GM12873 (cell line): ENCODE data around the gene IRAK2.

ENCODE experiments used
- TF ChIP-seq, protein P1 (sequence below): IDR thresholded peaks from 2 replicates; pipeline ENCODE4 v1.5.1; 2012; ENCODE audit warnings: low read depth, mild to moderate bottlenecking, moderate library complexity, low read length, control low read depth; ENCODE audit not compliant: insufficient read depth; ENCODE audit errors: missing control alignments

IRAK2 gene

DNA sequence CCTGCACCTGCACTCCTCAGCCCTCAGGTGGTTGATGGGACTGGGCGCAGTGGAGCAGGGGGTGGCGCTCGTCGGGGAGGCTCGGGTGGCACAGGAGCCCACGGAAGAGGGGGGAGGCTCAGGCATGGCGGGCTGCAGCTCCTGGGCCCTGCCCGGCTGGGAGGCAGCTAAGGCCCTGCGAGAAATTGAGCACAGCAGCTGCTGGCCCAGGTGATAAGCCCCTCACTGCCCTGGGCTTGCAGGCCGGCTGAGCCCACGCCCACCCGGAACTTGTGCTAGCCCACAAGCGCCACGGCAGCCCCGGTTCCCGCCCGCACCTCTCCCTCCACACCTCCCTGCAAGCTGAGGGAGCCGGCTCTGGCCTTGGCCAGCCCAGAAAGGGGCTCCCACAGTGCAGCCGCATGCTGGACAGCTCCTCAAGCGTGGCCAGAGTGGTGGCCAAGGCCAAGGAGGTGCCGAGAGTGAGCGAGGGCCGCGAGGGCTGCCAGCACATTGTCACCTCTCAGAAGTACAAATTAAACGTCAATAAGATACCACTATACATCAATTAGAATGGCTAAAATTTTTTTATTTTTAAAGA lies 28.2 kb upstream of the IRAK2 start:
- TF ChIP-seq, protein P1, sequence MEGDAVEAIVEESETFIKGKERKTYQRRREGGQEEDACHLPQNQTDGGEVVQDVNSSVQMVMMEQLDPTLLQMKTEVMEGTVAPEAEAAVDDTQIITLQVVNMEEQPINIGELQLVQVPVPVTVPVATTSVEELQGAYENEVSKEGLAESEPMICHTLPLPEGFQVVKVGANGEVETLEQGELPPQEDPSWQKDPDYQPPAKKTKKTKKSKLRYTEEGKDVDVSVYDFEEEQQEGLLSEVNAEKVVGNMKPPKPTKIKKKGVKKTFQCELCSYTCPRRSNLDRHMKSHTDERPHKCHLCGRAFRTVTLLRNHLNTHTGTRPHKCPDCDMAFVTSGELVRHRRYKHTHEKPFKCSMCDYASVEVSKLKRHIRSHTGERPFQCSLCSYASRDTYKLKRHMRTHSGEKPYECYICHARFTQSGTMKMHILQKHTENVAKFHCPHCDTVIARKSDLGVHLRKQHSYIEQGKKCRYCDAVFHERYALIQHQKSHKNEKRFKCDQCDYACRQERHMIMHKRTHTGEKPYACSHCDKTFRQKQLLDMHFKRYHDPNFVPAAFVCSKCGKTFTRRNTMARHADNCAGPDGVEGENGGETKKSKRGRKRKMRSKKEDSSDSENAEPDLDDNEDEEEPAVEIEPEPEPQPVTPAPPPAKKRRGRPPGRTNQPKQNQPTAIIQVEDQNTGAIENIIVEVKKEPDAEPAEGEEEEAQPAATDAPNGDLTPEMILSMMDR: no peak

- TF ChIP-seq, protein P1: no peak
These were observed 27.5 kb upstream of the IRAK2 start for GRCh38 chr3:10137178-10137577.

DNA sequence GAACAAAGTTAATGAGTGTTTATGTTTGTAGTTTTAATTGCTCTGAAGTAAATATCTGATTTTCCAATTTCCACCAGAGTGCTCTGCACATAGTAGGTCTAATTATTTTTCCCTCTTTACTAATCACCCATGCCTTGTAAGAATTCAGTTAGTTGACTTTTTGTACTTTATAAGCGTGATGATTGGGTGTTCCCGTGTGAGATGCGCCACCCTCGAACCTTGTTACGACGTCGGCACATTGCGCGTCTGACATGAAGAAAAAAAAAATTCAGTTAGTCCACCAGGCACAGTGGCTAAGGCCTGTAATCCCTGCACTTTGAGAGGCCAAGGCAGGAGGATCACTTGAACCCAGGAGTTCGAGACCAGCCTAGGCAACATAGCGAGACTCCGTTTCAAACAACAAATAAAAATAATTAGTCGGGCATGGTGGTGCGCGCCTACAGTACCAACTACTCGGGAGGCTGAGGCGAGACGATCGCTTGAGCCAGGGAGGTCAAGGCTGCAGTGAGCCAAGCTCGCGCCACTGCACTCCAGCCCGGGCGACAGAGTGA lies 23.6 kb upstream of the IRAK2 start:
- TF ChIP-seq, protein P1: no peak

DNA sequence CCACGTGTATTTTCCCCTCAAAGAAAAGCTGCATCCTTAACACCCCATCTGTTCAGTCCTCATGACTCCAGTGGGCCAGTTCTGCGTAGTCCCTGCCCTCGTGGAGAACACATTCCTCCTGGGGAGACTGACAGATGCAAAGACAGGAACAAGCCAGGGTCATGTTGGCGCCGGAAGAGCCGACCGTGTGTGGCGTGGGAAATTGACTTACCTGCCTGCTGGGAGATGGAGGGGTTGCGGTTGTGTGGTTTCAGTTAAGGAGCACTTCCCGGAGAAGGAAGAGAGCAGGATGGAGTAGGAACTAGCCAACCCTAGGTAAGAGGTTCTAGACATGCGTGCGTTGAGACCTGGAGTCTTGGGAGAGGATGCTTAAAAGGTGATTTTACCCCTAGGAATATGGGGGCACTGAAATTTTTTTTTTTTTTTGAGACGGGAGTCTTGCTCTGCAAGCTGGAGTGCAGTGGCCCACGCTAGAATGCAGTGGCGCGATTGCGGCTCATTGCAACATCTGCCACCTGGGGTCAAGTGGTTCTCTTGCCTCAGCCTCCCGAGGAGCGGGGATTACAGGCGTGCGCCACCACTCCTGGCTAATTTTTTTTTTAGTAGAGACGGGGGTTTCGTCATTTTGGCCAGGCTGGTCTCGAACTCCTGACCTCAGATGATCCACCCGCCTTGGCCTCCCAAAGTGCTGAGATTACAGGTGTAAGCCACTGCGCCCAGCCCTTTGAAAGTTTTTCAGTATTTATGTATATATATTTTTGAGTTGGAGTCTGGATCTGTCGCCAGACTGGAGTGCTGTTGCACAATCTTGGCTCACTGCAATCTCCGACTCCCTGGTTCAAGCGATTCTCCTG lies 21.8 kb upstream of the IRAK2 start:
- TF ChIP-seq, protein P1: no peak

DNA sequence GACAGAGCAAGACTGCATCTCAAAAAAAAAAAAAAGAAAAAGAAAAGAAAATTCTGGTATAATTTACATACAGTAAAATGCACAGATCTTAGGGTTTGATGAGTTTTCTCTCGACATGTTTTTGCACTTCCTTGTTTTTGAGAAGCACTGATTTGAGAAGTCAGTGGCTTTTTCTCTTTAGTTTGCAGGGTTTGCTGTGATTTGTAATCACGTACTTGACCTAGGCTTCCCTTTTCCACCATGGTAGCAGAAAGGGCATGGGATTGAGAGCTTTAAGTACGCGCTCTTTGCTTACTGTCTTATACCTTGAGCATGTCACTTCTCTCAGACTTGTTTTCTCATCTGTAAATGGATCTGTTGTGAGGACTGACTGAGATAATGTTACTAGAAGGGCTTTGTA lies 19.0 kb upstream of the IRAK2 start:
- TF ChIP-seq, protein P1: no peak

DNA sequence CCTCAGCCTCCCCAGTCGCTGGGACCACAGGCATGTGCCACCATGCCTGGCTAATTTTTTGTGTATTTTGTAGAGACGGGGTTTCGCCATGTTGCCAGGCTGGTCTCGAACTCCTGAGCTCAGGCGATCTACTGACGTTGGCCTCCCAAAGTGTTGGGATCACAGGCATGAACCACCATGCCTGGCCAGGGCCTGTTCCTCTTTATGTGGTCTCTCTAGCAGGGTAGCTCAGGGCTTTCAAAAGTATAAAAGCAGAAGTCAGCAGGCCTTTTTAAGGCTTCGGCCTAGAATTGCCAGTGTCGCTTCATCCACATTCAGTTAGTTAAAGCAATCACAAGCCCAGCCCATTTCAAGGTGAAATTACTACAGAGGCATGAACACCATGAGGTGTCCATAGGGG lies 15.5 kb upstream of the IRAK2 start:
- TF ChIP-seq, protein P1: no peak

- TF ChIP-seq, protein P1: no peak
These were observed 13.7 kb upstream of the IRAK2 start for GRCh38 chr3:10150987-10151386.
